ENCODE measurements around the gene NALCN. TPM values are rescaled to one million over a fixed set of nuclear protein-coding genes. Genes with fewer than 3 reads are reported as not detected.

The NALCN gene
- total and polyA plus RNA-seq, 2 of the 8 experiments (the other 6 are each of a cell fraction or from before 2014, with no cell fraction given) = 0.26 to 0.54 TPM

- TF ChIP-seq, protein P1, sequence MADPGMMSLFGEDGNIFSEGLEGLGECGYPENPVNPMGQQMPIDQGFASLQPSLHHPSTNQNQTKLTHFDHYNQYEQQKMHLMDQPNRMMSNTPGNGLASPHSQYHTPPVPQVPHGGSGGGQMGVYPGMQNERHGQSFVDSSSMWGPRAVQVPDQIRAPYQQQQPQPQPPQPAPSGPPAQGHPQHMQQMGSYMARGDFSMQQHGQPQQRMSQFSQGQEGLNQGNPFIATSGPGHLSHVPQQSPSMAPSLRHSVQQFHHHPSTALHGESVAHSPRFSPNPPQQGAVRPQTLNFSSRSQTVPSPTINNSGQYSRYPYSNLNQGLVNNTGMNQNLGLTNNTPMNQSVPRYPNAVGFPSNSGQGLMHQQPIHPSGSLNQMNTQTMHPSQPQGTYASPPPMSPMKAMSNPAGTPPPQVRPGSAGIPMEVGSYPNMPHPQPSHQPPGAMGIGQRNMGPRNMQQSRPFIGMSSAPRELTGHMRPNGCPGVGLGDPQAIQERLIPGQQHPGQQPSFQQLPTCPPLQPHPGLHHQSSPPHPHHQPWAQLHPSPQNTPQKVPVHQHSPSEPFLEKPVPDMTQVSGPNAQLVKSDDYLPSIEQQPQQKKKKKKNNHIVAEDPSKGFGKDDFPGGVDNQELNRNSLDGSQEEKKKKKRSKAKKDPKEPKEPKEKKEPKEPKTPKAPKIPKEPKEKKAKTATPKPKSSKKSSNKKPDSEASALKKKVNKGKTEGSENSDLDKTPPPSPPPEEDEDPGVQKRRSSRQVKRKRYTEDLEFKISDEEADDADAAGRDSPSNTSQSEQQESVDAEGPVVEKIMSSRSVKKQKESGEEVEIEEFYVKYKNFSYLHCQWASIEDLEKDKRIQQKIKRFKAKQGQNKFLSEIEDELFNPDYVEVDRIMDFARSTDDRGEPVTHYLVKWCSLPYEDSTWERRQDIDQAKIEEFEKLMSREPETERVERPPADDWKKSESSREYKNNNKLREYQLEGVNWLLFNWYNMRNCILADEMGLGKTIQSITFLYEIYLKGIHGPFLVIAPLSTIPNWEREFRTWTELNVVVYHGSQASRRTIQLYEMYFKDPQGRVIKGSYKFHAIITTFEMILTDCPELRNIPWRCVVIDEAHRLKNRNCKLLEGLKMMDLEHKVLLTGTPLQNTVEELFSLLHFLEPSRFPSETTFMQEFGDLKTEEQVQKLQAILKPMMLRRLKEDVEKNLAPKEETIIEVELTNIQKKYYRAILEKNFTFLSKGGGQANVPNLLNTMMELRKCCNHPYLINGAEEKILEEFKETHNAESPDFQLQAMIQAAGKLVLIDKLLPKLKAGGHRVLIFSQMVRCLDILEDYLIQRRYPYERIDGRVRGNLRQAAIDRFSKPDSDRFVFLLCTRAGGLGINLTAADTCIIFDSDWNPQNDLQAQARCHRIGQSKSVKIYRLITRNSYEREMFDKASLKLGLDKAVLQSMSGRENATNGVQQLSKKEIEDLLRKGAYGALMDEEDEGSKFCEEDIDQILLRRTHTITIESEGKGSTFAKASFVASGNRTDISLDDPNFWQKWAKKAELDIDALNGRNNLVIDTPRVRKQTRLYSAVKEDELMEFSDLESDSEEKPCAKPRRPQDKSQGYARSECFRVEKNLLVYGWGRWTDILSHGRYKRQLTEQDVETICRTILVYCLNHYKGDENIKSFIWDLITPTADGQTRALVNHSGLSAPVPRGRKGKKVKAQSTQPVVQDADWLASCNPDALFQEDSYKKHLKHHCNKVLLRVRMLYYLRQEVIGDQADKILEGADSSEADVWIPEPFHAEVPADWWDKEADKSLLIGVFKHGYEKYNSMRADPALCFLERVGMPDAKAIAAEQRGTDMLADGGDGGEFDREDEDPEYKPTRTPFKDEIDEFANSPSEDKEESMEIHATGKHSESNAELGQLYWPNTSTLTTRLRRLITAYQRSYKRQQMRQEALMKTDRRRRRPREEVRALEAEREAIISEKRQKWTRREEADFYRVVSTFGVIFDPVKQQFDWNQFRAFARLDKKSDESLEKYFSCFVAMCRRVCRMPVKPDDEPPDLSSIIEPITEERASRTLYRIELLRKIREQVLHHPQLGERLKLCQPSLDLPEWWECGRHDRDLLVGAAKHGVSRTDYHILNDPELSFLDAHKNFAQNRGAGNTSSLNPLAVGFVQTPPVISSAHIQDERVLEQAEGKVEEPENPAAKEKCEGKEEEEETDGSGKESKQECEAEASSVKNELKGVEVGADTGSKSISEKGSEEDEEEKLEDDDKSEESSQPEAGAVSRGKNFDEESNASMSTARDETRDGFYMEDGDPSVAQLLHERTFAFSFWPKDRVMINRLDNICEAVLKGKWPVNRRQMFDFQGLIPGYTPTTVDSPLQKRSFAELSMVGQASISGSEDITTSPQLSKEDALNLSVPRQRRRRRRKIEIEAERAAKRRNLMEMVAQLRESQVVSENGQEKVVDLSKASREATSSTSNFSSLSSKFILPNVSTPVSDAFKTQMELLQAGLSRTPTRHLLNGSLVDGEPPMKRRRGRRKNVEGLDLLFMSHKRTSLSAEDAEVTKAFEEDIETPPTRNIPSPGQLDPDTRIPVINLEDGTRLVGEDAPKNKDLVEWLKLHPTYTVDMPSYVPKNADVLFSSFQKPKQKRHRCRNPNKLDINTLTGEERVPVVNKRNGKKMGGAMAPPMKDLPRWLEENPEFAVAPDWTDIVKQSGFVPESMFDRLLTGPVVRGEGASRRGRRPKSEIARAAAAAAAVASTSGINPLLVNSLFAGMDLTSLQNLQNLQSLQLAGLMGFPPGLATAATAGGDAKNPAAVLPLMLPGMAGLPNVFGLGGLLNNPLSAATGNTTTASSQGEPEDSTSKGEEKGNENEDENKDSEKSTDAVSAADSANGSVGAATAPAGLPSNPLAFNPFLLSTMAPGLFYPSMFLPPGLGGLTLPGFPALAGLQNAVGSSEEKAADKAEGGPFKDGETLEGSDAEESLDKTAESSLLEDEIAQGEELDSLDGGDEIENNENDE (IDR thresholded peaks at IDR 0.05; ENCODE audit: insufficient replicate concordance, low read length) = no peak
- TF ChIP-seq, protein P2, sequence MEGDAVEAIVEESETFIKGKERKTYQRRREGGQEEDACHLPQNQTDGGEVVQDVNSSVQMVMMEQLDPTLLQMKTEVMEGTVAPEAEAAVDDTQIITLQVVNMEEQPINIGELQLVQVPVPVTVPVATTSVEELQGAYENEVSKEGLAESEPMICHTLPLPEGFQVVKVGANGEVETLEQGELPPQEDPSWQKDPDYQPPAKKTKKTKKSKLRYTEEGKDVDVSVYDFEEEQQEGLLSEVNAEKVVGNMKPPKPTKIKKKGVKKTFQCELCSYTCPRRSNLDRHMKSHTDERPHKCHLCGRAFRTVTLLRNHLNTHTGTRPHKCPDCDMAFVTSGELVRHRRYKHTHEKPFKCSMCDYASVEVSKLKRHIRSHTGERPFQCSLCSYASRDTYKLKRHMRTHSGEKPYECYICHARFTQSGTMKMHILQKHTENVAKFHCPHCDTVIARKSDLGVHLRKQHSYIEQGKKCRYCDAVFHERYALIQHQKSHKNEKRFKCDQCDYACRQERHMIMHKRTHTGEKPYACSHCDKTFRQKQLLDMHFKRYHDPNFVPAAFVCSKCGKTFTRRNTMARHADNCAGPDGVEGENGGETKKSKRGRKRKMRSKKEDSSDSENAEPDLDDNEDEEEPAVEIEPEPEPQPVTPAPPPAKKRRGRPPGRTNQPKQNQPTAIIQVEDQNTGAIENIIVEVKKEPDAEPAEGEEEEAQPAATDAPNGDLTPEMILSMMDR (IDR thresholded peaks at IDR 0.05; ENCODE audit: control extremely low read depth in 1 of 3, insufficient read depth in 1 of 3, low read depth in 1 of 3, low read length in 3 of 3) = no peak
- TF ChIP-seq BRCA1 (IDR thresholded peaks at IDR 0.05; ENCODE audit: low read depth, low read length) (no peak), POU5F1 (IDR thresholded peaks at IDR 0.05; ENCODE audit: low read depth, low read length) (no peak), CREB1 (IDR thresholded peaks at IDR 0.05) (no peak), SP4 (IDR thresholded peaks at IDR 0.05; ENCODE audit: low read length) (no peak)
Measured at GRCh38 chr13:101185606-101186005, 230.7 kb downstream of the NALCN start (continued).

All from H1 (cell line).